Measurements from ENCODE around the gene TULP1.

Gene TULP1

DNA sequence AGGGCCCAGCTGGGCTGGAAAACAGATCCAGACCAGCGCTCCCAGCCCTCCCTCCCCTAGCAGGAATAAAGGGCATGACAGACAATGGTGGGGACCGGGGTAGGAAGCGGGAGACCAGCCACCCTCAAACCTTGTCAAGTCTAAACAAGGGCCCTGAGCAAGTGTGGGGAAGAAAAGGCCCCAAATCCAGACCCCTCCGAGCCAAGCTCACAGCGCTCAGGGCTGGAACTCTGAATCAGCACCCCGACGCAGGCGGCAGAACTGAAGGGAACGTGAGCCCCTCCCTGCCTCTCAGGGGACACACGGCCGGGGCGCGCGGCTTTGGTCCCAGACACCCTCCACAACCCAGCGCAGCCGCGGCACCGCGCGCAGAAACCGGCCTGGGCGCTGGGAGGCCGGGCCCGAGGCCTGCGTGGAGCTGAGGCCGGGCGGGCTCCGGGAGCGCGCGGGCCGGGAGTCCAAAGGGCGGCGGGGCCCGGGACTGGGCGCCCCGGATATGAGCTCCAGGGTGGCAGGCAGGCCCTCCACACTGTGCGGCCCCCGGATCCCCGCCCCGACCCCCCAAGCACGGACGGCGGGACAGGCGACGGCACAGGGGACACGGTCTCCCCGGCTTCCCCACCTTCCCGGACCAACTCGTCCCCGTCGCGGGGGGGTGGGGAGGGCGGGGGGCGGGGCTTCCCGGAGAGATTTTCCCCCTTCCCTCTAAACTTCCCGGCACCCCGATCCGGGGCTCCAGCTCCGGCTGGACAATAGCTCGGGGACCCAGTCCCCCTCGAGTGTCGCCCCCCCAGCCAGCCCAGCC is 16.5 kb downstream of the TULP1 start:
- DNase-seq, result peak; percentile 72

DNA sequence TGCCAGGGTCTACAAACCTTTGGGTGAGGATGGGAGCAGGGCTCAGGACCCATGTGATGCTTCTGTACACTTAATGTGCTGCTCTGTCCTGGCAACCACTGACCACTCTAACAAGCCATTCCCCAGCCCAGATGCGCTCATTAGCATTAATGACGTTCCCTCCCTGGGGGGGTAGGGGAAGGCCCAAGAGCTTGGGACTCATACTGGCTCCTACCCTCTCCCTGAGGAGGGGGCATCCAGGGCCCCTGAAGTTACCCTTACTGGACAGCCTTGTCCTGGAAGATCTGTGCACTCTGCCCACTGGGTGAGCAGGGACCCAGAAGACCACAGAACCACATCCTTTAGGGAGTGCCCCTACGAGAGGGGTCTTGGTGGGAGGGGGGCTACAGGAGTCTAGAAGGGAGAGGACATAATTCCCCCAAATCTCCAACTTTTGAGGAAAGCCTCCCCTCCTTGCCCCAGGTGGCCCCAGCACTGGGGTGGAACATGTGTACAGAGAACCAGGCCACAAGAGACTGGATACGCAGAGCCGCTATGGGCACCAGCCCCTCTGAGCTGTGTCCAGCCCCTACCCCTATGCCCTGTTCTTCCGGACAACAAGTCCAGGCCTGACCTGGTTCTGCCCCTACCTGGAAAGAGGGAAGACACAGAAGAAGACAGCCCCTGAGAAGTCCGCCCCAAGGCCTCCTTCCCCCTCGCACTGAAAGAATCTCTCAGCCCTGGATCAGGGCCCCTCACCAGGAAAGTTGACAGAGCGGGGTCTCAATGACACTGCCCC is 17.2 kb downstream of the TULP1 start:
- DNase-seq, result no peak

DNA sequence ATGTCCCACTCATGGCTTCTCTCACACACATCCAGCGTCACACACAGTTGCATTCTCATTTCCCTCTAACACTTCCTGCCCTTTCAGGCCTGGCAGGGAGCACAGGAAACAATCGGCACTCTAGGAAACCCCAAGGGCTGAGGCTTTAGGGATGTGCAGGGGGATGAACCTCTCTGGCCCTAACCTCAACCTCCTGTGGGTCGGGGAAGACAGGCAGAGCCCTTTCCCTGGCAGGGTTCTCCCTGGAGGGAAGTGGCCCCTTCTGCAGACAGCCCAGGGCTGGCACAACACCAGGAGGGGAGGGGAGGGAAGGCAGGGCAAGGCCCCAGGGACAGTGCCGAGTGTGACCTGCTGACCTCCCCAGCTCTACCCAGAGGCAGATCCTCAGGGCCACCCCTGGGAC is 18.5 kb downstream of the TULP1 start:
- DNase-seq, result no peak

DNA sequence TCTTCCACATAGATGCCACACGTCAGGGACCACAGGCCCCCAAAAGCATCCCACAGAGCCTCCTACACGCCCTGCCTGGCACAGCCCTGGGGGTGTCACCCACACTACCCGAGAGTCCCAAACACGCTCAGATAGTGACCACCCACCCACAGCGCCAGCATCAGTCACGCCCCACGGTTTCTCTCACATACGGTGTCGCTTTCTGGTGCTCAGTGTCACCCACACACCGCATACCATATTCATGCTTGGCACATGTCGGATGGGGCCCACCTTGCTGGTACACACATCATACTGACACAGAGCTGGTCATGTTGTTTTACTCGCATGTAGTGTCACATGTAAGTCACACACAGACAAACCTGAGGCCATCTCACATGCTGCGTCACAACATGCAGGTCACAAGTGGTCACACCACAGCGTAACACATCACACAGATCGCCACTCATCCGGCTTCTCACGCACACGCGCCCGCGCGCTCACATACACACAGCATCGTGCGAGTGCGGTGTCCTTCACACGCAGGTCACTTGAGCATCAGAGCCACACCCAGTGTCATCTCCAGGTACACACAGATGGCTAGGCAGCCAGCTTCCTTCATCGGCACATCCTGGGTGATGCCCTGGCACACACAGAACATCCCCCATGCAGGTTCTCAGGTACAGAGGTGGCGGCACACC is 19.3 kb downstream of the TULP1 start:
- DNase-seq, result no peak

DNA sequence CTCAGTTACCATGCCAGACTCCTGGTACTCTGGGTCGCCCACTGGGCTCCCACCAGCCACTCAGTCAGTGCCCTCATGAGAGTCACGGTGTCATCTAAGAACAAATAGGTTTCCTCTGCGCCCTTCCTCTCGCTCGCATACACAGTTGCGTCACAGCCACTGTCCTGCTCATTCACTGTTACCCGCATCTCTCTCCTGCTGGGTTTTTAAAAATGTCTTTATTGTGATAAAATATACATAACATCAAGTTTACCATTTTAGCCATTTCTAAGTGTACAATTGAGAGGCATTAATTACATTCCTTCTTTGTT is 19.8 kb downstream of the TULP1 start:
- DNase-seq, result no peak

DNA sequence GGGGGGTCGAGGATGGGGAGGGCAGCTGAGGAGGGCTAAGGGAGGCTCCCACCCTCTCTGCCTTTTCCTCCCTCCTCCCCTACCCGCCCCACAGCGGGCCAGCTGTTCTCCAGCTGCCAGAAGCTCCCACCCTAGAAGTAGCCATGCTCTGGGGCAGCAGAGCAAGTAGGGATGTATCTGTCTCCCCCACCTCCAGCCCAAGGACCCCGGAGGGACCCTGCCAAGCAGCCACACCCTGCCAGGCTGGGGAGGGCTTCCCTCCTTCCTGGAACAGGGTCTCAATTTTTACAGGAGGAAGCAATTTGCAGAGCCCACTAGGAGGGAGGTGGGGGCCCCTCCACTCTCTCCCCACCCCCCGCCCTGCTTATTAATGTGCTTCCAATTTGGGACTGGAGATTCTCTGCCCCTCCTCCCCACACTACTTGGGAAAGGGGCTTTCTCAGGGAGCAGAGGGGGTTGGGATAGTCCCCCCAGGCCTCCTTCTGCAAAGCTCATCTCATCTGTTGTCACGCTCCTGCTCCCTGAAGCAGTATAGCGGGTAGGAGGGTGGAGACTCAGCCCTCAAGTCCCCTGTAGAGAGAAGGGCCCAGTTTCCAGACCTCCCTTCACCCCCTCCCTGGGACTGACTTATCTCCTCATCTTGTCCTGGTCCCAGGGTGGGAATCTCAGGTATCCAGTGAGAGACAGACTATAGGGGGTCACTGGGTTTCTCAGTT is 20.3 kb downstream of the TULP1 start:
- DNase-seq, result no peak

DNA sequence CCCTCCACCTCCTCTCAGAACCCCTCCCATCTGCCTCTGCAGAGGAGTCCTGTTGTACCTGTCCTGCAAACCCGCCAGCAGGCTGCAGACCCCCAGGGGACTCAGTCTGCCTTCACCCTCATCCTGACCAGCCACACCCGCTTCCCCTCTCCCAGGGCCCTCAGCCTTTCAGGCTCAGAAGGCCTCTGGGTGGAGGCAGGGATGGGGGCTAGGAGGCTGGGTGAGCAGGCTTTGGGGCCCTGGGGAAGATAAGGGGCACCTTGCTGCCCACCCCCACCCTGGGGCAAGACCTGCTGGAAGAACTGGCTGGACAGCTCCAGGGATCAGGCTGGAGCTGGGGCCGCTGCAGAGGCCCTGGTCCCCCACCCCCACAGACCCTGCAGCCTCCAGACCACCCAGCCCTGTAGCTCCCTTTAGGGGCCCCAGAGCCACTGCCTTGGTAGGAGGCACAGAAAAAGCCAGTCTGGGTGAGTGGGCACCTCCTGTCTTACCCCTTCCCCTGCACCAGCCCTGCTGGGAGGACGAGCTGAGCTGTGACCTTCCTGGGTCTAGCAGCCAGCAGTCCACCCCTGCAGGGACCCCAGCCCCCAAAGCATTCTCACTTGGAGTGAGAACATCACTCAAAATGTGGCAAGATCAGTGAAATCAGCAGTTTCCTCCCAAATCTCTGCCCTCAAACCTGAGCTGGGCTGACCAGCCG is 21.0 kb downstream of the TULP1 start:
- DNase-seq, result peak; percentile 81

DNA sequence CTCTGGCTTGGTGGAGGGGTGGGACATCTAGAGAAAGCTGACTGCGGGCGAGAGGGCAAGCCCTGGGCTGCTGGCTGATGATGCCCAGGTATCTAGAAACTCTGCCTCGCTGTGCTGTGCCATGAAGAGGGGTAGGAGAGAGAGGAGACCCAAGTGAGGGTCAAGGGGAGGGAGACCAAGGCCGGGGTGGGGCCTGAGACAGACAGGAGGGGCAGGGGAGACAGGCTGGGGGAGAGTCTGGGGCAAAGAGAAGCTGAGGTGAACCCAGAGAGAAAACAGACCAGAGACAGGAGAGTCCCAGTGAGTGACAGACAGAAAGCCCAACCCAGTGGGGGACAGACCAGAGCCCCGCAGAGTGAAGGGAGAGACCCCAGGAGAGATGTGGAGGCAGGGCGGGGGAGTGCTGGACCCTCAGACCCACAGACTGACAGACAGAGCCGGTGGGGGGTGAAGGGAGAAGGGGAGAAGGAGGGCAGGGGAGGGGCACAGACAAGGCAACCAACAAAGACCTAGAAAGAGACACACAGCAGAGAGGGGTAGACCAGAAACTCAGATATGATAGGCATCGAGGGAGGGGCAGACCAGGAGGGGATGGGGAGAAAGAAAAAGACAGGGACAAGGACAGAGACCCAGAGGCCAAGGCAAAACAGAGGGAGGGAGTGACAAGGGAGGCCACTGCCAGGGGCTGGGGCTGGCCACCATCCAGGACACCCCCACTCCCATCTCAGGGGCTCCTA is 21.7 kb downstream of the TULP1 start:
- DNase-seq, result no peak

DNA sequence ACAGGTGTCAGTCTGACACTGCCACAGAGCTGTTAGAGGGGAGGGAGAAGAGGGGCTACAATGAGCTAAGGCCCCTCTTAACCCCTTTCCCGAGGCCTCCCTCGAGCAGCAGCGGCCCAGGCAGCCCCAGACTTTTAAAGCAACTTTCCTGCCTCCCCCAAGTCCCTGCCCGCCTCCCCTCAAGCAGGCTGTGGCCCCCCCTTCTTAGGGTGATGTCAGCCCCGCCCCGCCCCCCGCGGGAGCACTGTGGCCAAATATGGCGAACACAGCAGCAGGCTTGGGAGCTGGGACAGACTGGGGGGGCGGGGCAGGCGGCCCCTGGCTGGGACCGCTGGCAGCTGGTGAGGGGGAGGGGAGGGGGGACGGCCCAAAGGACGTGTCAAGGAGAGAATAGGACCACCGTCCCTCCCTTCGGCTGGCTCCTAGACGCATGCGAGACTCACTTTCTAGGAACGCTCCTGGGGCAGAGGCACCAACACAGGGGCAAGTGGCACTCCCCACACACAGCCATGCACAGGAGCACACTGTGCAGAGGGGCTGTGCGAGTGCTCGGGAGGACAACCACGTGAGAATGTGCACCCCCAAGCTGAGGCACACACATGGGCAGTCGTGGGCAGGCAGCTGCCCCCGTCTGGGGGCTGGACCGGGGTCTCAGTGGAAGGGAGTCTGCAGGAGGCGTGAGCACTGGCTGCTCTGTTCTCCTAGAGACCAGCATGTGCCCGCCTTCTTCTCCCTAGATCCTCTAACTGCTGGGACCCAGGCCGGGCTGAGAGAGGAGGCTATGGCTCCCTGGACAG is 22.5 kb downstream of the TULP1 start:
- peak; percentile 97 for DNase-seq

DNA sequence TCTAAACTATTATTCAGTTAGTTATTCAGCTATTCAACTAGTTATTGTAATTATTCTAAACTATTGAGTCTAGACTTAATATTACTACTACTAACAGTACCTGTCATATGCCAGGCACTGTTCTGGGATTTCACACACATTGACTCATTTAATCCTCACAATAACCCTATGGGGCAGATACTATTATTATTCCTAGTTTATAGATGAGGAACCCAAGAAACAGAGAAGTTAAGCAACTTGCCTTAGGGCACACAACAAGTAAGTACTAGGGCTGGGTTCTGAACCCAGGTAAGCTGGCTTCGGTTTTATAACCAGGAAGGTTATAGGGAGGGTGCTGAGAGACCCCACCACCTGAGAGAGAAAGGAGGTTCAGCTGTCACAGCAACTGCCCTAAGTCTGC is 23.6 kb downstream of the TULP1 start:
- DNase-seq, result no peak

DNA sequence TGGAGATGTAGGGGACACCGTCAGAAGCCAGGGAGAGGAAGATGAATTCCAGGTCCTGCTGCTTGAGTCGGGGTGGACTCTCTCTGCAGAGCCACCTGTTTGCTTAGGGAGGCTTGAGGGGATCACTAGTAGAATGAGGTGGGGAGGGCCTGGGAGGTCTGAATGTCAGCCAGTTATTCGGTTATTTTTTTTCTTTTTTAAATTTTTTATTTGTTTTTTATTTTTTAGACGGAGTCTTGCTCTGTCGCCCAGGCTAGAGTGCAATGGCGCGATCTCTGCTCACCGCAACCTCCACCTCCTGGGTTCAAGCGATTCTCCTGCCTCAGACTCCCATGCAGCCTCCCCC is 24.2 kb downstream of the TULP1 start:
- DNase-seq, result no peak

DNA sequence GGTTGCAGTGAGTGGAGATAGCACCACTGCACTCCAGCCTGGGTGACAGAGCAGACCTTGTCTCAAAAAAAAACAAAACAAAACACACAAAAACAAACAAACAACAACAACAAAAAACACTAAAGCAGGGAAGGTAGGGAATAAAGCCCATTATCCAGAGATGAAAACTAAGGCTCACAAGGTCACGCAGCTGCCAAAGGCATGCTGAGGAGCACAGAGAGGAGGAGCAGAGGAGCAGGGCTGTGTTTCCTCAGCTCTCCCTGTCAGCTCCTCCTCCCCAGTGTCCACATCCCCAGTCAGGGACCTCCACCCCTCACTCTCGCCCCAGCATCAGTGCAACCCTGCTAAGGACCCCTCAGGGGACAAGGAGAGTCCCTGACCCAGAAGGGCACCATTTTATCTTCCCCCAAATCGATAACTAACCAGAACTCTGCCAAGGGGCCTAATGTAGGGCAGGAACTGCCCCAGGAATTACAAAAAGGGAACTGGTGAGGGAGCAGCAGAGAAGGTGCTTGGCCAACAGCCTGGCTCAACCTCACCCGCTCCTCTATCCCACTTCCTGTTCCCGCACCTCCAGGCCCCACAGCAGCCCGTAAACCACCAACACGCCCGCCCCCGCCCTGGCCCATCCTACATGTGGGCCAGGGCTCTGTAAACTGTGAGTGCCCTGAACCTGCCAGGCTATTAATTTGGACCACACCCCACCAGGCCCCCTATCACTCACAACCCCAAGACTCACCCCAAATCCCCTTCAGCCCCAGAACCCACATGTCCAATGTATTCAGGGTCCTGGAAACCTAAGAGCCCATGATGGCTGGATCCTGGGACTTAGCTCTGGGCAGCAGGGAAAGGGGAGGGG is 24.8 kb downstream of the TULP1 start:
- peak; percentile 79 for DNase-seq

DNA sequence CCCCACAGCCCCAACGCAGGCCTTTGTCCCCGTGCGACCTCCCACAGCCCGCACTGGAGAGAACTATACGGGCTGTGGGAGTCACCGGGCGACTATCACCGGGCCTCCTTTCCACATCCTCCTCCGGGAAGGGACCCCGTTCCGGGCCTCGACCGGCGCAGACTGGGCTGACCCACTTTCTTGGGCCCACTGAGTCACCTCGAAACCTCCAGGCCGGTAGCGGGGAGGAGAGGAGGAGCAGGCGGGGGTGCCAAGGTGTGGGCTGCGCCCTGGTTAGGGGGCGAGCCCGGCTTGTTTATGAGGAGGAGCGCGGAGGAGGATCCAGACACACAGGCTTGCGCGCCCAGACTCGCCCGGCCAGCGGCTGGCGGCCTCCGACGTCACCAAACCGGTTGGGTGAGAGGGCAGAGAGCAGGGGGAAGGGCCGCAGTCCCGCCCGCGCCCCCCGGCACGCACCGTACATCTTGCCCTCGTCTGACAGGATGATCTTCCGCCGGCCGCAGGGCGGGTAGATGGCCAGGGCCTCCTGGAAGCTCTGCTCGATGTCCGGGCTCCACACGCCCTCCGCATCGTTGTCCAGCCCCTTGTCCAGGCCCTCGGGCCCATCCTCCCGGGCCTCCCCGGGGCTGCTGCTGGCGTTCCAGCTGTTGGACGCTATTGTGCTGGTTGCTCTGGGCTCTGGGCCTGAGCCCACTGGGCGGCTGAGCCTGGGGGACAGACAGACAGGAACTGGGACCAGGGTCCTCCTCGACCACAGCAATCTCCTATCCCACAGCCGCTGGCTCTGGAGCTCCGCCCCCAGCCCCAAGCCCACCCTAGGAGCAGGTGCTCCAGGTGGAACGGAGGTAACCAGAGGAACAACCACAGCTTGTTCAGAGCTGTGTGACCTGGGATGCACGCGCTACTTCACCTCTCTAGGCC is 26.4 kb downstream of the TULP1 start:
- DNase-seq, result peak; percentile 98

DNA sequence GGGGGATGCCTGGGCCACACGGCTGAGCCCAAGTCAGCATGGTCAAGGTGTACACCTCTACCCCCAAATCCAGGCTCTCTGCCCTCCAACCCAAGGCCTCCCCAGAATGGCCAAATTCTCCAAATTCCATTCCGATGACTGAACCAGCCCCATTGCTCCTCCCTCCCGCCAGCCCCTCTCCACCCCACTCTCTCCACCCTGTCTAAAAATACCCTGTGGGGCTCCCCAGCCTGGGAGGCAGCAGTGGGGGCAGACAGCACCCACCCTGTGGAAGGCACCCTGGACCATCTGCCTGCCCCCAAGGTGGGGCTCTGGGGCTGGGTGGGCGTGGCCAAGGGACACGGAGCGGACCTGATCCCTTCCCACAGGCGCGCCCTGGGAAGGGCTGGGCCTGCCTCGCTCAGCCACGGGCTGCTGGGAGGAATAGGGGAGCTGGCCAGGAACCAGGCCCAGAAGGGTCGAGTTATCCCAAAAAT is 27.3 kb downstream of the TULP1 start:
- DNase-seq, result peak; percentile 91

DNA sequence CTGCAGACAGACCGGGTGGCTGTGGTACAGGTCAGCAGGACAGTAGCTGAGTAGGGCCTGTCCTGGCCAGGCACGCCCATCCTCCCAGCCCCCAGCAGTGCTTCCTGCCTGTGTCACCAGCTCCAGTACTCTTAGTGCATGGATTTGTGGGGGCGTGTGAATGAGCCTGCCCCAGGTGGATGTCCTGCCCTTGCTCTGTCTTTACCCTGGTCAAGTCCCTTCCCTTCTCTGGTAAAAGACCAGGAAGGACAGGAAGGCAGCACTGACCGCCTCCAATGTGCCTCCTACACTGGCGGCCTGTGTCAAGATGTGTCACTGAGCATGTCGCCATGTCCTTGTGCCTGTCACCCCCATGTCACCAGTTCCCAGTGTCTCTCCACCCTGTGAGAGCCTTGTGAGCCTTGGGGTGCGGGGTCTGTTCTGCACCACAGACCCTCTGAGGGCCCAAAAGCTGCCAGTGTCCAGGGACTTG is 27.7 kb downstream of the TULP1 start:
- peak; percentile 83 for DNase-seq

DNA sequence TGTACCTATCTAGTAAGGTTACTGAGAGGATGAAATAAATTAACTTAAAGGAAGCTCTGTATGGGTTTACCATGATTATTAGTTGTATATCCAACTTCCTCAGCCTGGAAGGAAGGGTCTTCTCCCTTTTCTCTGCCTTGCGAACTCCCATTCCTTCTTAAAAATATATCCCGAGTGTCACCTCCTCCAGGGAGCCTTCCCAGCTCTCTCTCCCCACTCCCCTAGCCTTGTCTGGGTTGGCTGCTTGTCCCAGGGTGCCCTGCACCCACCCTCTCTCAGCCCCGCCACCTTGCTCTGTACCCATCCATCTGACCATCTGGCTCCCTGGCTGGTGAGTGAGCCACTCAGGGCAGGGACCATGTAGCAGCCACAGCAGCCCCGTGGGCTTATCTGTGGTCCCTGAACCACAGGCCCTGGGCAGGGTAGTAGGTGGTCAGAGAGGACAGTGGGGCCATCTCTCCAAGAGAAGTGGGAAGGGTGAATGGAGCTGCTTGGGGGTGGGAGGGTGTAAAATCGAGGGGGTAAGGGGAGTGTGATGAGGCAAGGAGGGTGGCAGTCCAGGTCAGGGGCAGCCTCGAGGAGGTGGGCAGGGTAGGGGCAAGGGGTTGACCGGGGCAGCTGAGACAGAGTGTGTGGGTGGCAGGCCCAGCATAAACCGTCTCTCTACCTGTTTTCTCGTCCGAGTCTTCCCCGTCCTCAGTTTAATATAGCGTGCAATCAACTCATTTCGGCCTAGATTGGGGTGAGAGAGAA is 28.6 kb downstream of the TULP1 start:
- DNase-seq, result no peak

DNA sequence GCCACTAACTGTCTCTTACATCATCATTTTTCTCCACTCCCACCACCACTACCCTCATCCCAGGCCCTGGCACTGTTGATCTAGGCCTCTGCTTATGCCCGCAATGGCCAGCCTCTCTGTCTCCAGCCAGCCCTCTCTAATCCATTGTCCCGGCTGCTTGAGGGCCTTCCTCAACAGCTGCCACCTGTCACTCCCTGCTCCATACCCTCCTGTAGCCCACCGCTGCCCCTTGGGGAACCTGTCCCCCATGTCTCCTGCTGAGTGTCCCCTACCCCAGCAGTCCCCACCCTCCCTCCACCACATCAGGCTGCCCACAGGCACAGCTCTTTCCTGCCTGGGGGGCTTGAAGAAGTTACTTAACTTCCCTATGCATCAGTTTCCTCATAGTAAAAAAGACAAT is 29.2 kb downstream of the TULP1 start:
- DNase-seq, result no peak

DNA sequence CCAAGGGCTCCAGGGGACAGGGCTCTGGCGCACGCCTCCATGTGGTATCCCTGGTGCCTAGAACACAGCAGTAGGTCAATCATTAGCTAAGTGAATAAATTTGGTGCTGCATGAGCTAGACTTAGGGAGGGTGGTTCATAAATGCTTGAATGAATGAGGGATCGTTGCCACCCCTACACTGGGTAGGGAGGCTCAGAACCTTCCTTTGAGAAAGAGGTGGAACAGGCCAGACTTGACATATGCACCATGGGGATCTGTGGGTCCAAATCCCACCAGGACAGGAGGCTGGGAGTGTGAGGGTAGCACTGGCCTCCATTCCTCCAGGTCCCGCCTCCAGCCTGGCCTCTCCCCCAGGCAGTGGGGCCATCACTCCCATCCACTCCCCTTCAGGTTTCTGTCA is 29.6 kb downstream of the TULP1 start:
- DNase-seq, result no peak

Data from islet precursor cell (in vitro differentiated cells).